Measurements from ENCODE around the gene SMIM23. TPM values are rescaled to one million over a fixed set of nuclear protein-coding genes. Genes with fewer than 3 reads are reported as not detected.

Gene SMIM23
- total RNA-seq, 2 experiments from 2014 or later, result not detected

DNA sequence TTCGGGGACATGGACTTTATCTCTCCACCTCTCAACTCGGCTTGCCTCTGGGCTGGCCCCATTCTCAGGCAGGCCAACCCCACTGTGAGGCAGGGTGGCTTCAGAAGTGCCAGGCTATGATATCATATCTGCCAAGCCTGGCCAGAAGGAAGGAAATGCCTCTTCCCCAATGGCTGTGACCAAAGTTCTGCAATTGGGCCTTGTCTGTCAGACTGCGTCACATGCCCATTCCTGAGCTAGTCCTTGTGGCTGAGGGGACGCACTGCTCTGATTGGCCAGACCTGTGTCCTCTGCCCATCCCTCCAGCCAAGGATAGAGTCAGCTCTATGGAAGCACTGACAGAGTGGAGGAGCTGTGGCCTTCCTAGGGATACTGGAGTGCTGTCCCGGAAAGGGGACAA is 11.9 kb downstream of the SMIM23 start:
- Mint-ChIP-seq H3K4me3 (no peak overlapping the region), H3K9me3 (no peaks in the 10 kb centered on the region), H3K36me3 (ENCODE audit: low read depth) (no peaks in the 10 kb centered on the region), H3K27me3 (peaks cover 16% of the 10 kb centered on the region), H3K4me1 (ENCODE audit: low read depth) (no peaks in the 10 kb centered on the region), H3K27ac (no peak overlapping the region)
- Histone ChIP-seq H3K27me3 (ENCODE audit: control insufficient read depth in 1 of 2, insufficient read depth in 2 of 2, low read length in 2 of 2) (peaks cover 0 to 2% of the 10 kb centered on the region in 2 experiments), H3K4me3 (ENCODE audit: low read length) (no peak overlapping the region), H3K4me1 (ENCODE audit: insufficient read depth, low read length) (no peaks in the 10 kb centered on the region), H3K9me3 (ENCODE audit: control insufficient read depth in 1 of 2, insufficient read depth in 1 of 2, low read length in 2 of 2) (no peaks in the 10 kb centered on the region), H3K36me3 (ENCODE audit: insufficient read depth, low read length) (no peaks in the 10 kb centered on the region), H3K27ac (ENCODE audit: low read depth in 1 of 2, low read length in 2 of 2) (no peak overlapping the region)
- POLR2A ChIA-PET, result no interaction called here
- DNase-seq, result no peak
- intact Hi-C loops (cut with DNase I, micrococcal nuclease), result no loop called here
- ATAC-seq (ENCODE audit: poor library complexity), result no peak
- CTCF ChIA-PET, result no interaction called here
- TF ChIP-seq, protein P1, sequence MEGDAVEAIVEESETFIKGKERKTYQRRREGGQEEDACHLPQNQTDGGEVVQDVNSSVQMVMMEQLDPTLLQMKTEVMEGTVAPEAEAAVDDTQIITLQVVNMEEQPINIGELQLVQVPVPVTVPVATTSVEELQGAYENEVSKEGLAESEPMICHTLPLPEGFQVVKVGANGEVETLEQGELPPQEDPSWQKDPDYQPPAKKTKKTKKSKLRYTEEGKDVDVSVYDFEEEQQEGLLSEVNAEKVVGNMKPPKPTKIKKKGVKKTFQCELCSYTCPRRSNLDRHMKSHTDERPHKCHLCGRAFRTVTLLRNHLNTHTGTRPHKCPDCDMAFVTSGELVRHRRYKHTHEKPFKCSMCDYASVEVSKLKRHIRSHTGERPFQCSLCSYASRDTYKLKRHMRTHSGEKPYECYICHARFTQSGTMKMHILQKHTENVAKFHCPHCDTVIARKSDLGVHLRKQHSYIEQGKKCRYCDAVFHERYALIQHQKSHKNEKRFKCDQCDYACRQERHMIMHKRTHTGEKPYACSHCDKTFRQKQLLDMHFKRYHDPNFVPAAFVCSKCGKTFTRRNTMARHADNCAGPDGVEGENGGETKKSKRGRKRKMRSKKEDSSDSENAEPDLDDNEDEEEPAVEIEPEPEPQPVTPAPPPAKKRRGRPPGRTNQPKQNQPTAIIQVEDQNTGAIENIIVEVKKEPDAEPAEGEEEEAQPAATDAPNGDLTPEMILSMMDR (IDR thresholded peaks at IDR 0.05), result no peak

DNA sequence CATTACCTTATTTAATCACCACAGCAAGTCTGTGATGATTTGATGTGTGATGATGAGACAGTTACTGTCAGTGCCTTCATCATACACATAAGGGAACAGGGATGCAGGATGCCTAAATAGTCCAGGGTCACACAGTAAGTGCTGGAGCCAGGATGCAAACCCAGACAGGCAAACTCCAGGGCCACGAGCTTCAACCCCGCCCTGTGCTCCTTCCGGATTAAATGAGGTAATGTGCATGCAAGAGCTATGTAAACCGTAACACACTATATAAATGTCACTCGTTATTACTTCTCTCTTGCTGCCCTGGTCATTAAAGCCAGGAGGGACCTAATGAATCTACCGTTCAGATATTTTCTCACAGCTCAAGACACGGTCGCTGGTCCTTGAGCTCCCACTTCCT is 12.8 kb downstream of the SMIM23 start:
- no peaks in the 10 kb centered on the region for H3K4me1 Mint-ChIP-seq (ENCODE audit: low read depth)
- no peaks in the 10 kb centered on the region for H3K4me1 ChIP-seq (ENCODE audit: insufficient read depth, low read length)
- no peak overlapping the region for H3K27ac ChIP-seq (ENCODE audit: low read depth in 1 of 2, low read length in 2 of 2)
- H3K36me3 ChIP-seq (ENCODE audit: insufficient read depth, low read length), result no peaks in the 10 kb centered on the region
- DNase-seq (no peak), ATAC-seq (ENCODE audit: poor library complexity) (no peak)
- peaks cover 0 to 2% of the 10 kb centered on the region in 2 experiments for H3K27me3 ChIP-seq (ENCODE audit: control insufficient read depth in 1 of 2, insufficient read depth in 2 of 2, low read length in 2 of 2)
- TF ChIP-seq, protein P1 (IDR thresholded peaks at IDR 0.05), result no peak
- no peaks in the 10 kb centered on the region for H3K9me3 Mint-ChIP-seq
- H3K36me3 Mint-ChIP-seq (ENCODE audit: low read depth), result no peaks in the 10 kb centered on the region
- ChIA-PET CTCF (no interaction called here), POLR2A (no interaction called here)
- H3K4me3 Mint-ChIP-seq, result no peak overlapping the region
- no peak overlapping the region for H3K27ac Mint-ChIP-seq
- intact Hi-C loops (cut with DNase I, micrococcal nuclease), result no loop called here
- peaks cover 18% of the 10 kb centered on the region for H3K27me3 Mint-ChIP-seq
- no peaks in the 10 kb centered on the region for H3K9me3 ChIP-seq (ENCODE audit: control insufficient read depth in 1 of 2, insufficient read depth in 1 of 2, low read length in 2 of 2)
- H3K4me3 ChIP-seq (ENCODE audit: low read length), result no peak overlapping the region

DNA sequence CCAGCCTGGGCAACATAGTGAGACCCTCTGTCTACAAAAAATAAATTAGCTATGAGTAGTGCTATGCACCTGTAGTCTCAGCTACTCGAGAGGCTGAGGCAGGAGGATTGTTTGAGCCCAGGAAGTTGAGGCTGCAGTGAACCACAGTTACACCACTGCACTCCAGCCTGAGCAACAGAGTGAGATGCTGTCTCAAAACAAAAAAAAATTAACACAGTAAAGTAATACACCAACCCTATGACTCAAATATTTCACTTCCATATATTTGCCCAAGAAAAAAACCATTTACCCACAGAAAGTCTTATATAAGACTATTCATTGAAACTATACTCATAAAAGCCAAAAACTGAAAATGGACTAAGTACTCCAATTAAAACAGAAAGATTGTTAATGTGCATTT is 16.2 kb downstream of the SMIM23 start:
- Mint-ChIP-seq H3K27me3 (peaks cover 27% of the 10 kb centered on the region), H3K4me1 (ENCODE audit: low read depth) (no peaks in the 10 kb centered on the region), H3K9me3 (no peaks in the 10 kb centered on the region), H3K27ac (no peak overlapping the region), H3K36me3 (ENCODE audit: low read depth) (no peaks in the 10 kb centered on the region), H3K4me3 (no peak overlapping the region)
- intact Hi-C loops (cut with DNase I, micrococcal nuclease), result no loop called here
- peaks cover 6% of the 10 kb centered on the region in 2 experiments for H3K27me3 ChIP-seq (ENCODE audit: control insufficient read depth in 1 of 2, insufficient read depth in 2 of 2, low read length in 2 of 2)
- no peak for ATAC-seq (ENCODE audit: poor library complexity)
- no peak overlapping the region for H3K4me3 ChIP-seq (ENCODE audit: low read length)
- POLR2A ChIA-PET, result no interaction called here
- no peaks in the 10 kb centered on the region for H3K4me1 ChIP-seq (ENCODE audit: insufficient read depth, low read length)
- no peaks in the 10 kb centered on the region for H3K9me3 ChIP-seq (ENCODE audit: control insufficient read depth in 1 of 2, insufficient read depth in 1 of 2, low read length in 2 of 2)
- H3K36me3 ChIP-seq (ENCODE audit: insufficient read depth, low read length), result no peaks in the 10 kb centered on the region
- TF ChIP-seq, protein P1 (IDR thresholded peaks at IDR 0.05), result no peak
- DNase-seq, result no peak
- H3K27ac ChIP-seq (ENCODE audit: low read depth in 1 of 2, low read length in 2 of 2), result no peak overlapping the region
- CTCF ChIA-PET, result interaction anchor here (0.9 kb wide), 1 partner anchor 10 kb away, joined by 4 read pairs; no protein-coding TSS in a partner anchor
